ENCODE data around the gene DNAH8. TPM values are rescaled to one million over a fixed set of nuclear protein-coding genes. Genes with fewer than 3 reads are reported as not detected.

DNAH8 gene
- total RNA-seq, 2 experiments from 2014 or later: 0.03 TPM; not detected in 1

GRCh38 chr6:39008737-39009136, 293.6 kb downstream of the DNAH8 start:
- ChIA-PET POLR2A (no interaction called here), CTCF (no interaction called here)
- no peaks in the 10 kb centered on the region for H3K9me3 Mint-ChIP-seq
- Histone ChIP-seq H3K27me3 (ENCODE audit: control insufficient read depth in 1 of 2, insufficient read depth in 2 of 2, low read length in 2 of 2) (peaks cover 10 to 28% of the 10 kb centered on the region in 2 experiments), H3K4me3 (ENCODE audit: low read length) (no peak overlapping the region), H3K9me3 (ENCODE audit: control insufficient read depth in 1 of 2, insufficient read depth in 1 of 2, low read length in 2 of 2) (no peaks in the 10 kb centered on the region), H3K27ac (ENCODE audit: low read depth in 1 of 2, low read length in 2 of 2) (no peak overlapping the region), H3K36me3 (ENCODE audit: insufficient read depth, low read length) (no peaks in the 10 kb centered on the region), H3K4me1 (ENCODE audit: insufficient read depth, low read length) (no peaks in the 10 kb centered on the region)
- no peaks in the 10 kb centered on the region for H3K4me1 Mint-ChIP-seq (ENCODE audit: low read depth)
- no peaks in the 10 kb centered on the region for H3K36me3 Mint-ChIP-seq (ENCODE audit: low read depth)
- no peak overlapping the region for H3K4me3 Mint-ChIP-seq
- no peak for ATAC-seq (ENCODE audit: poor library complexity)
- H3K27me3 Mint-ChIP-seq: peaks cover 48% of the 10 kb centered on the region
- TF ChIP-seq CTCF (IDR thresholded peaks at IDR 0.05): no peak
- intact Hi-C loops (cut with DNase I, micrococcal nuclease): no loop called here
- no peak for DNase-seq
- H3K27ac Mint-ChIP-seq: no peak overlapping the region

GRCh38 chr6:39009476-39009875, 294.4 kb downstream of the DNAH8 start:
- Mint-ChIP-seq H3K4me3 (no peak overlapping the region), H3K27me3 (peaks cover 50% of the 10 kb centered on the region)
- CTCF ChIA-PET: interaction anchor here (1.5 kb wide), 1 partner anchor 11 kb away, joined by 4 read pairs; no protein-coding TSS in a partner anchor

GRCh38 chr6:39016839-39017546, 301.9 kb downstream of the DNAH8 start:
- peaks cover 0 to 3% of the 10 kb centered on the region in 2 experiments for H3K27me3 ChIP-seq (ENCODE audit: control insufficient read depth in 1 of 2, insufficient read depth in 2 of 2, low read length in 2 of 2)
- no peak for TF ChIP-seq CTCF (IDR thresholded peaks at IDR 0.05)
- Mint-ChIP-seq H3K27me3 (peaks cover 24% of the 10 kb centered on the region), H3K4me1 (ENCODE audit: low read depth) (no peaks in the 10 kb centered on the region), H3K36me3 (ENCODE audit: low read depth) (no peaks in the 10 kb centered on the region), H3K27ac (no peak overlapping the region), H3K4me3 (no peak overlapping the region), H3K9me3 (no peaks in the 10 kb centered on the region)
- H3K9me3 ChIP-seq (ENCODE audit: control insufficient read depth in 1 of 2, insufficient read depth in 1 of 2, low read length in 2 of 2): no peaks in the 10 kb centered on the region
- intact Hi-C loops (cut with DNase I, micrococcal nuclease): no loop called here
- ChIA-PET CTCF (no interaction called here), POLR2A (no interaction called here)
- H3K4me3 ChIP-seq (ENCODE audit: low read length): no peak overlapping the region
- H3K4me1 ChIP-seq (ENCODE audit: insufficient read depth, low read length): no peaks in the 10 kb centered on the region
- H3K36me3 ChIP-seq (ENCODE audit: insufficient read depth, low read length): no peaks in the 10 kb centered on the region
- ATAC-seq (ENCODE audit: poor library complexity): no peak
- no peak for DNase-seq
- H3K27ac ChIP-seq (ENCODE audit: low read depth in 1 of 2, low read length in 2 of 2): no peak overlapping the region

More at GRCh38 chr6:39009476-39009875, 294.4 kb downstream of the DNAH8 start:
- Histone ChIP-seq H3K27me3 (ENCODE audit: control insufficient read depth in 1 of 2, insufficient read depth in 2 of 2, low read length in 2 of 2) (peaks cover 10 to 25% of the 10 kb centered on the region in 2 experiments), H3K9me3 (ENCODE audit: control insufficient read depth in 1 of 2, insufficient read depth in 1 of 2, low read length in 2 of 2) (no peaks in the 10 kb centered on the region), H3K4me1 (ENCODE audit: insufficient read depth, low read length) (no peaks in the 10 kb centered on the region), H3K36me3 (ENCODE audit: insufficient read depth, low read length) (no peaks in the 10 kb centered on the region), H3K27ac (ENCODE audit: low read depth in 1 of 2, low read length in 2 of 2) (no peak overlapping the region), H3K4me3 (ENCODE audit: low read length) (no peak overlapping the region)
- H3K4me1 Mint-ChIP-seq (ENCODE audit: low read depth): no peaks in the 10 kb centered on the region
- H3K36me3 Mint-ChIP-seq (ENCODE audit: low read depth): no peaks in the 10 kb centered on the region
- intact Hi-C loops (cut with DNase I, micrococcal nuclease): no loop called here
- TF ChIP-seq CTCF (IDR thresholded peaks at IDR 0.05): no peak
- DNase-seq (no peak), ATAC-seq (ENCODE audit: poor library complexity) (no peak)
- H3K27ac Mint-ChIP-seq: no peak overlapping the region
- H3K9me3 Mint-ChIP-seq: no peaks in the 10 kb centered on the region
- POLR2A ChIA-PET: no interaction called here

All from CD4-positive, alpha-beta T cell (primary cell).